Endothelial cell of umbilical vein (primary cell): ENCODE measurements around the gene EEF1AKMT4.

Source experiments
- EZH2 ChIP-seq: IDR thresholded peaks from 2 replicates; pipeline ENCODE4 v1.6.1; 2012; ENCODE audit warnings: borderline replicate concordance, low read depth, mild to moderate bottlenecking, moderate library complexity, low read length, inconsistent platforms; ENCODE audit not compliant: severe bottlenecking
- JUN ChIP-seq: IDR thresholded peaks from 2 replicates; pipeline ENCODE4 v1.6.1; 2011; ENCODE audit warnings: borderline replicate concordance, low read depth; ENCODE audit not compliant: insufficient read length, insufficient read depth
- MYC ChIP-seq: IDR thresholded peaks from one replicate; pipeline ENCODE4 v1.6.1; 2011; ENCODE audit warnings: mild to moderate bottlenecking, low read depth, low read length
- POLR2A ChIP-seq: IDR thresholded peaks from 2 replicates; pipeline ENCODE4 v1.6.1; 2012; ENCODE audit warnings: low read depth, mild to moderate bottlenecking, control low read depth, low read length
- POLR2AphosphoS5 ChIP-seq: IDR thresholded peaks from 2 replicates; pipeline ENCODE4 v1.6.1; 2012; ENCODE audit warnings: low read depth, mild to moderate bottlenecking, control low read depth, low read length, moderate library complexity; ENCODE audit not compliant: insufficient read depth
- TF ChIP-seq, protein P1 (sequence below), 2 donors: IDR thresholded peaks; 1 replicate in 1 of 2; 2 replicates in 1 of 2; pipeline ENCODE4 v1.5.1; 2011; ENCODE audit warnings: low read length in 2 of 2, mild to moderate bottlenecking in 2 of 2, moderate library complexity in 2 of 2, control low read depth in 1 of 2, inconsistent platforms in 1 of 2, low read depth in 1 of 2; ENCODE audit not compliant: insufficient read depth in 1 of 2; ENCODE audit errors: extremely low read depth in 1 of 2

DNA sequence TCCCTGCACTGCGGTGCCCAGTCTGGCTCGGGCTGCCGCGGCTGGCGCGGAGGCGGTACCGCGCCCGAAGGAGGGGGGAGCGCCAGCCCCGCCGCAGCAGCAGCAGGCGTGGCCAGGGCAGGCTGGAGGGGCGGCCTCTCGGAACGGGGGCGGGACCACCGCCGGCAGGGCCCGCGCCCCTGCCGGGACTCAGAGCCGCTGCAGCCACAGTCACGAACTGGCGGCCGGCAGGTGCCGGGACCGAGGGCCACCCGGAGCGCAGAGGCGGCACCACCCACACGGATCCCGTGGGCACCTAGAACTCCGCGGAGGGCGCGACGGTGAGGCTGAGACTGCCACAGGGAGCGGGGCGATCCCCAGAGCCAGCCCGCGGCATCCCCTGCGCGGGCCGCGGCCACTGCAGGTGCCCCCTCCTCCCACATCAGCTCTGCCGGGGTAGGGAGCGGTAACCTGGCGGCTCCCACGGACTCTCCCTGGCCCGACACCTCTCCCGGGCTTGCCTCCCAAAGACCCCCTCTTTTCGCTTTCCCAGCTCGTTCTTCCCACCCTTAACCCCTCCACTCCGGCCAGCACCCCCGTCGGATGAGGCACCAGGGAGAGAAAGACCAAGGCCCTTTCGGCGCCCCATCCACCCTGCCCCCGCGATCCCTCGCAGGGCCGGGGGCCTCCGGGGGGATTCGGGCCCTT is 19.9 kb upstream of the EEF1AKMT4 start, which contains the start of gene VWA5B2:
- TF ChIP-seq POLR2AphosphoS5 (no peak), JUN (no peak), POLR2A (no peak), EZH2 (peak; percentile 77), MYC (no peak)
- TF ChIP-seq, protein P1, sequence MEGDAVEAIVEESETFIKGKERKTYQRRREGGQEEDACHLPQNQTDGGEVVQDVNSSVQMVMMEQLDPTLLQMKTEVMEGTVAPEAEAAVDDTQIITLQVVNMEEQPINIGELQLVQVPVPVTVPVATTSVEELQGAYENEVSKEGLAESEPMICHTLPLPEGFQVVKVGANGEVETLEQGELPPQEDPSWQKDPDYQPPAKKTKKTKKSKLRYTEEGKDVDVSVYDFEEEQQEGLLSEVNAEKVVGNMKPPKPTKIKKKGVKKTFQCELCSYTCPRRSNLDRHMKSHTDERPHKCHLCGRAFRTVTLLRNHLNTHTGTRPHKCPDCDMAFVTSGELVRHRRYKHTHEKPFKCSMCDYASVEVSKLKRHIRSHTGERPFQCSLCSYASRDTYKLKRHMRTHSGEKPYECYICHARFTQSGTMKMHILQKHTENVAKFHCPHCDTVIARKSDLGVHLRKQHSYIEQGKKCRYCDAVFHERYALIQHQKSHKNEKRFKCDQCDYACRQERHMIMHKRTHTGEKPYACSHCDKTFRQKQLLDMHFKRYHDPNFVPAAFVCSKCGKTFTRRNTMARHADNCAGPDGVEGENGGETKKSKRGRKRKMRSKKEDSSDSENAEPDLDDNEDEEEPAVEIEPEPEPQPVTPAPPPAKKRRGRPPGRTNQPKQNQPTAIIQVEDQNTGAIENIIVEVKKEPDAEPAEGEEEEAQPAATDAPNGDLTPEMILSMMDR (IDR thresholded peaks at IDR 0.05; ENCODE audit: extremely low read depth in 1 of 2, insufficient read depth in 1 of 2, low read depth in 1 of 2, low read length in 2 of 2): peak in 1 of 2 donors; percentile 34
